ENCODE data around the gene BUD23. TPM values are rescaled to one million over a fixed set of nuclear protein-coding genes. Genes with fewer than 3 reads are reported as not detected.

BUD23 gene
- total and polyA plus RNA-seq, 9 of the 15 experiments (the other 6 are each of a cell fraction or from before 2014, with no cell fraction given) = 79.5 to 270 (median 150) TPM

- H4K20me1 ChIP-seq (replicated peaks; ENCODE audit: control insufficient read depth, insufficient read depth, low read length) = 0 out of 2 replicates have a peak, but pooled peaks cover 7% of the 10 kb centered on the region
- ChIA-PET CTCF (ENCODE audit: low intra/inter-chr PET ratio) (no interaction called here), POLR2A (interaction anchor here (1.4 kb wide), 1 partner anchor 74 kb away, joined by 5 read pairs; no protein-coding TSS in a partner anchor)
- no peak overlapping the region for H2AFZ ChIP-seq (ENCODE audit: low read depth, low read length)
- peaks cover 35 to 41% of the 10 kb centered on the region in 2 experiments; a peak in 4 of 5 replicates for H3K4me1 ChIP-seq (replicated peaks in 1 of 2; ENCODE audit: control insufficient read depth in 2 of 2, insufficient read depth in 2 of 2, low read length in 2 of 2)
- whole genome bisulfite sequencing (ENCODE audit: insufficient coverage, low coverage, missing lambda C conversion rate) = 71% methylated on average over 7 of the region's 7 CpGs
- TF ChIP-seq CLOCK (CRISPR knock-in tag; IDR thresholded peaks at IDR 0.05; ENCODE audit: borderline replicate concordance) = no peak
- 0 out of 2 replicates have a peak, but pooled peaks have one; percentile 18 for TF ChIP-seq REST (IDR thresholded peaks at IDR 0.05; ENCODE audit: borderline replicate concordance)
- no peak for TF ChIP-seq REST (CRISPR knock-in tag; IDR thresholded peaks at IDR 0.05; ENCODE audit: low read depth)
- 0 out of 4 replicates have a peak overlapping the region, but pooled peaks of 1 of the 2 experiments have one; percentile 14 for H3K9ac ChIP-seq (ENCODE audit: insufficient read depth in 1 of 2, low read depth in 2 of 2, low read length in 2 of 2)
- FAIRE-seq = no peak
- no TSS peak for BruUV-seq (replicated peaks)
- no peak for DNase-seq (ENCODE audit: extremely low read depth in 1 of 4, low spot score in 3 of 4)
- H3K4me3 ChIP-seq = no peak overlapping the region
- no peak overlapping the region for H3K27ac ChIP-seq (ENCODE audit: extremely low read depth, low read depth, low read length)
- H3K9me3 ChIP-seq (replicated peaks; ENCODE audit: control insufficient read depth, insufficient read depth, low read depth, low read length) = no peaks in the 10 kb centered on the region
- no peaks in the 10 kb centered on the region for H3K9me1 ChIP-seq (ENCODE audit: control insufficient read depth, insufficient read depth, low read length)
- intact Hi-C loops (cut with micrococcal nuclease) (loop anchor here (5.0 kb wide), 1 partner anchor 37 kb away; the partner anchor contains the start of gene STX1A), in situ Hi-C loops (cut with MboI) (no loop called here)
- H3K27me3 ChIP-seq (ENCODE audit: control insufficient read depth in 2 of 2, insufficient read depth in 2 of 2, low read length in 2 of 2) = no peaks in the 10 kb centered on the region
- peaks cover 40% of the 10 kb centered on the region; the same call in 2 of the 3 replicates for H3K36me3 ChIP-seq (ENCODE audit: control insufficient read depth, insufficient read depth, low read length)
- H3K4me2 ChIP-seq (ENCODE audit: insufficient read depth, low read length) = peak overlapping the region; percentile 94; the same call in 1 of the 2 replicates
- H3K79me2 ChIP-seq (ENCODE audit: control insufficient read depth, insufficient read depth, low read length) = peaks cover 68% of the 10 kb centered on the region
- ATAC-seq = no peak
Measured at GRCh38 chr7:73680501-73680900, 2.9 kb upstream of the BUD23 start.
